Measurements from ENCODE around the gene PDLIM7.

The PDLIM7 gene

GRCh38 chr5:177437623-177438022, 59.8 kb downstream of the PDLIM7 start:
- H4K20me1 ChIP-seq (ENCODE audit: insufficient read depth): no peaks in the 10 kb centered on the region
- H3K27me3 ChIP-seq (ENCODE audit: insufficient read depth, low read depth): no peaks in the 10 kb centered on the region
- no peak overlapping the region for H2AFZ ChIP-seq (ENCODE audit: low read depth)
- peaks cover 4% of the 10 kb centered on the region for H3K4me1 ChIP-seq (ENCODE audit: low read depth, poor library complexity, severe bottlenecking)
- H3K4me2 ChIP-seq: no peak overlapping the region
- H3K79me2 ChIP-seq (ENCODE audit: insufficient read depth, low read depth): no peaks in the 10 kb centered on the region
- no peak overlapping the region for H3K9ac ChIP-seq
- H3K36me3 ChIP-seq (ENCODE audit: insufficient read depth): no peaks in the 10 kb centered on the region
- no peak overlapping the region for H3K27ac ChIP-seq
- no peak for TF ChIP-seq CTCF (conservative IDR thresholded peaks at IDR 0.05; ENCODE audit: low read depth, low read length)
- H3K4me3 ChIP-seq (IDR thresholded peaks at IDR 0.05; ENCODE audit: insufficient read depth, low read depth, low read length): no peak overlapping the region

GRCh38 chr5:177435847-177436536, 61.4 kb downstream of the PDLIM7 start:
- Histone ChIP-seq H3K4me1 (ENCODE audit: low read depth, poor library complexity, severe bottlenecking) (peaks cover 19% of the 10 kb centered on the region), H3K27me3 (ENCODE audit: insufficient read depth, low read depth) (no peaks in the 10 kb centered on the region), H3K27ac (no peak overlapping the region), H3K4me3 (IDR thresholded peaks at IDR 0.05; ENCODE audit: insufficient read depth, low read depth, low read length) (no peak overlapping the region), H3K79me2 (ENCODE audit: insufficient read depth, low read depth) (no peaks in the 10 kb centered on the region), H3K9ac (no peak overlapping the region), H3K4me2 (no peak overlapping the region), H4K20me1 (ENCODE audit: insufficient read depth) (no peaks in the 10 kb centered on the region), H2AFZ (ENCODE audit: low read depth) (no peak overlapping the region), H3K36me3 (ENCODE audit: insufficient read depth) (no peaks in the 10 kb centered on the region)
- TF ChIP-seq CTCF (conservative IDR thresholded peaks at IDR 0.05; ENCODE audit: low read depth, low read length): no peak

GRCh38 chr5:177434942-177435738, 62.3 kb downstream of the PDLIM7 start:
- Histone ChIP-seq H3K27me3 (ENCODE audit: insufficient read depth, low read depth) (no peaks in the 10 kb centered on the region), H2AFZ (ENCODE audit: low read depth) (no peak overlapping the region), H3K4me3 (IDR thresholded peaks at IDR 0.05; ENCODE audit: insufficient read depth, low read depth, low read length) (no peak overlapping the region), H3K9ac (no peak overlapping the region), H3K4me1 (ENCODE audit: low read depth, poor library complexity, severe bottlenecking) (peaks cover 28% of the 10 kb centered on the region), H3K79me2 (ENCODE audit: insufficient read depth, low read depth) (no peaks in the 10 kb centered on the region), H3K4me2 (no peak overlapping the region), H3K27ac (no peak overlapping the region), H4K20me1 (ENCODE audit: insufficient read depth) (no peaks in the 10 kb centered on the region), H3K36me3 (ENCODE audit: insufficient read depth) (no peaks in the 10 kb centered on the region)
- TF ChIP-seq CTCF (conservative IDR thresholded peaks at IDR 0.05; ENCODE audit: low read depth, low read length): no peak

- no peaks in the 10 kb centered on the region for H3K79me2 ChIP-seq (ENCODE audit: insufficient read depth, low read depth)
- no peak overlapping the region for H3K9ac ChIP-seq
- no peak for TF ChIP-seq CTCF (conservative IDR thresholded peaks at IDR 0.05; ENCODE audit: low read depth, low read length)
- no peak overlapping the region for H3K27ac ChIP-seq
- no peaks in the 10 kb centered on the region for H3K36me3 ChIP-seq (ENCODE audit: insufficient read depth)
- H3K4me3 ChIP-seq (IDR thresholded peaks at IDR 0.05; ENCODE audit: insufficient read depth, low read depth, low read length): no peak overlapping the region
- H3K4me2 ChIP-seq: no peak overlapping the region
- peaks cover 35% of the 10 kb centered on the region for H3K4me1 ChIP-seq (ENCODE audit: low read depth, poor library complexity, severe bottlenecking)
- H2AFZ ChIP-seq (ENCODE audit: low read depth): no peak overlapping the region
- H4K20me1 ChIP-seq (ENCODE audit: insufficient read depth): no peaks in the 10 kb centered on the region
- H3K27me3 ChIP-seq (ENCODE audit: insufficient read depth, low read depth): no peaks in the 10 kb centered on the region
Measured at GRCh38 chr5:177434437-177434836, 63.0 kb downstream of the PDLIM7 start.
